HFF-Myc (cell line): Measurements from ENCODE around the gene HNRNPAB.
"Not testable (repeated sequence)": the region's sequence is repeated elsewhere in the genome, so short reads cannot be mapped to it uniquely, and the experiment has no call there.

Experiments
- DNase-seq: peaks from one replicate; pipeline ENCODE4 v3.0.0-alpha.2; 2011; ENCODE audit warnings: low read depth; ENCODE audit errors: extremely low read depth
- H3K4me3 ChIP-seq: replicated peaks from 2 replicates; pipeline ENCODE4 v1.5.1; 2011; ENCODE audit warnings: low read depth, mild to moderate bottlenecking, control low read depth, low read length
- TF ChIP-seq, protein P1 (sequence below): IDR thresholded peaks from 2 replicates; pipeline ENCODE4 v1.5.1; 2012; ENCODE audit warnings: mild to moderate bottlenecking, low read depth, low read length, control low read depth; ENCODE audit errors: missing control alignments

HNRNPAB gene

DNA sequence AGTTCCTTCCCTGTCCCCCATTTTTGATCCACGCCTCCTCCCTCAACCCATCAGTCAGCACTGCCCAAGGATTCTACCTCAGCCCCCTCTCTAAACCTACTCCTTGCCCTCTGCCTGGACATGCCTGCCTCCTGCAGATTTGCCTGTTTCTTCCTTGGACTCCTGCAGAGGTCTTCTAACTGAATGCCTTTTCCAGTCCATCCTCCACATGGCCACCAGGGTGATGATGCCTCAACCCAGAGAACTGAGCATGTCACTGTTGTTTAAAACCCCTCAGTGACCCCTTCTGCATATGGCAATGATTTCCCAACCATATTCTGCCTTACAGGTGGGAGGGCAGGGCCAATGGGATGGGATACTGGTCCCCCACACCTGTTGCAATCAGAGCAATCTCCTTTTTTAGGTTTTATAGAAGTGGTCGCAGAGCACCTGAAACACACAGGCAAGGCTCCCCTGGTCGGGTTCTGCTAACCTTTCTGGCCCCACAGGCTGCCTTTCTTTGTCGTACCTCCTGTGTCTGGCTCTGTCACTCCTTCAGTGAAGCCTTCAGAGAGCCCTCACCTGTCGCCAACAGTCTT, 19.0 kb downstream of the HNRNPAB start:
- DNase-seq = no peak
- H3K4me3 ChIP-seq = no peak overlapping the region
- TF ChIP-seq, protein P1, sequence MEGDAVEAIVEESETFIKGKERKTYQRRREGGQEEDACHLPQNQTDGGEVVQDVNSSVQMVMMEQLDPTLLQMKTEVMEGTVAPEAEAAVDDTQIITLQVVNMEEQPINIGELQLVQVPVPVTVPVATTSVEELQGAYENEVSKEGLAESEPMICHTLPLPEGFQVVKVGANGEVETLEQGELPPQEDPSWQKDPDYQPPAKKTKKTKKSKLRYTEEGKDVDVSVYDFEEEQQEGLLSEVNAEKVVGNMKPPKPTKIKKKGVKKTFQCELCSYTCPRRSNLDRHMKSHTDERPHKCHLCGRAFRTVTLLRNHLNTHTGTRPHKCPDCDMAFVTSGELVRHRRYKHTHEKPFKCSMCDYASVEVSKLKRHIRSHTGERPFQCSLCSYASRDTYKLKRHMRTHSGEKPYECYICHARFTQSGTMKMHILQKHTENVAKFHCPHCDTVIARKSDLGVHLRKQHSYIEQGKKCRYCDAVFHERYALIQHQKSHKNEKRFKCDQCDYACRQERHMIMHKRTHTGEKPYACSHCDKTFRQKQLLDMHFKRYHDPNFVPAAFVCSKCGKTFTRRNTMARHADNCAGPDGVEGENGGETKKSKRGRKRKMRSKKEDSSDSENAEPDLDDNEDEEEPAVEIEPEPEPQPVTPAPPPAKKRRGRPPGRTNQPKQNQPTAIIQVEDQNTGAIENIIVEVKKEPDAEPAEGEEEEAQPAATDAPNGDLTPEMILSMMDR = no peak

DNA sequence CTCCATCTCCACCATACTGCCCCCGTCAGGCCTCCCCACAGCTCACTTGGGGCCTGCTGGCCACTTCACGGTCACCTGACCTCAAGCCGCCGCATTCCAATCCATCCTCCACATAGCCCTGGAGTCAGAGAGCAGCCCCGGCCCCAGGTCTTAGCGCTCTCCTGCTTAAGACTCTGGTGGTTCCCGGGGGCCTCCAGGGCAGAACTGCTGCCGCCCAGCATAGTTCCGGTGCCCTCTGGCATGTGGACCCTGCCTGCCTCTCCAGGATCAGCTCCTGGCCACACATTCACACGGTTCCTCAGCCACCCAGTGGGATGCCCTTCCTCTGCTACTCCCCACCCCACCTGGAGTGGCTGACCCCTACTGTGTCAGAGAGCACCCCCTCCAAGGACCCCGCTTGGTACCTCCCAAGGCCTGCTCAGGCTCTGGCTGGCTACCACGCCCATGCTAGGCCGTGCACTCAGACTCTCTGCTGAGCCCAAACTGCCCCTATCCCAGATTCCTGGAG, 19.5 kb downstream of the HNRNPAB start:
- TF ChIP-seq, protein P1 = no peak
- H3K4me3 ChIP-seq = no peak overlapping the region
- no peak for DNase-seq

DNA sequence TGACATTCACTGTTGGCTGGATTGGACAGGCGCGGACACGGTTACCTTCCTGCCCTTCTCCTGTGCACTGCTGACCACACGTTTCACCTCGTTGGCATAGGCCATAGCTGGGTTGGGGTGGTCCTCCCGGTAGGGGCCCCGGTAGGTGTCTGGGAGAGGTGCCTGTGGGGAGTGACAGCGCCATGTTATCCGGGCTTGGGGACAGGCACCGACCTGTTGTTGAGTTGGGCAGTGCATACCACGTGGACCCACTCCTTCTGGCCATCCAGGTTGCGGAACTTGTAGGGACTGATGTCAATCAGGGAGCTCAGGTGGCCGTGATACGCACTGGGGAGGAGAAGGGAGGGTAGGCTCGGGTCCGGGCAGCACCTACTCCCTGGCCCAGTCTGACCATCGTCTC, 20.1 kb downstream of the HNRNPAB start:
- H3K4me3 ChIP-seq = no peak overlapping the region
- DNase-seq = no peak
- TF ChIP-seq, protein P1 = no peak

DNA sequence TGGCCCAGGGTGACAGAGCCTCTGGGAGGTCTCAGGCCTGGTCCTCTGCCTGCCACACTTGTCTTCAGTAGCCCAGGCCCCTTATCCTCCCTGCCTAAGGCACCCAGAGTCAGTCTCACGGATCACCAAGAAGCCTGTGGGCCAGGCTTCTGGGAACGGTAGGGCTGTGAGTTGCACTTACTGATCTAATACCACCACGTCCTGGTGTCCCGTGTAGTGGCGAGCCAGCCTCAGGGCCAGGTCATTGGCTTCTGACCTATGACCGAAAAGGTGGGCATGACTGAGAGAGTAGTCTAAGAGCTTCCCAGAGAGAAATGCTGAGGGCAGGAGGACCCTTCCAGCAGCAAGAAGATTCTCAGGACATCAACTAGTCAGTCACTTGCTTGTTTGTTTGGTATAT, 20.8 kb downstream of the HNRNPAB start:
- H3K4me3 ChIP-seq = no peak overlapping the region
- TF ChIP-seq, protein P1 = no peak
- DNase-seq = no peak

DNA sequence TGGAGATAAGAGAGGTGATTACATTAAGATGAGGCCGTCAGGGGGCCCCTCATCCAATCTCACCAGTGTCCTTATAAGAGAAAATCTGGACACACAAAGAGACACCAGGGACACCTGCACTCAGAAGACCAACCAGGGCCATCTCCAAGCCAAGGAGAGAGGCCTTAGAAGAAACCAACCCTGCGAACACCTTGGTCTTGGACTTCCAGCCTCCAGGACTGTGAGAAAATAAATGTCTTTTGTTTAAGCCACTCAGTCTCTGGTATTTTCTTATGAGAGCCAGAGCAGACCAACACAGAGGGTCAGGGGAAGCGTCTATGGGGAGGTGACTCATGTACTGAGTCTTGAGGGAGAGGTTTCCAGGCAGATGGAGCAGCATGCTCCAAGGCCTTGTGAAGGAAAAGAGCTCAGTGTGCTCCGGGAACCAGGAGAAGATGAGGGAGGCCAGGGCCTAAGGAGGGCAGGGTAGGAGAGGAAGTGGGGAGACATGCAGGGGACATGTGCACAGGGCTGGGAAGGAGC, 22.9 kb downstream of the HNRNPAB start:
- TF ChIP-seq, protein P1 = no peak
- DNase-seq = no peak
- H3K4me3 ChIP-seq = no peak overlapping the region

DNA sequence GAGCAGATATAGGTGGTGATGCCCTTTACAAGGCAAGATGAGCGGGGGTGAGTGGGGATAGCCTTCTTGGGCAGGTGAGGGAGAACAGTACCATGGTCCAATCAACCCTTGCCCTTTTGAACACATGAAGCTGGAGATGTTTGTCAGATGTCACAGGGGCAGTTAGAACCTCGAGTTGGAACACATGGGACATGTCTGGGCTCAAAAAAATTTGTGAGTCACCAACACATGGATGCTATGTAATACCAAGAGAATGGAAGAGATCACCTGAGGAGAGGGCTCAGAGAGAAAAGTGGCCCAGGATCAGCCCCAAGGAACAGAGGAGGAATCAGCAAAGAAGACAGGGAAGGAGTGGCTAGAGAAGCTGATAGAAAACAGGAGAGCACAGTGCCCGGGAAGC, 23.6 kb downstream of the HNRNPAB start:
- TF ChIP-seq, protein P1 = no peak
- no peak for DNase-seq
- no peak overlapping the region for H3K4me3 ChIP-seq

DNA sequence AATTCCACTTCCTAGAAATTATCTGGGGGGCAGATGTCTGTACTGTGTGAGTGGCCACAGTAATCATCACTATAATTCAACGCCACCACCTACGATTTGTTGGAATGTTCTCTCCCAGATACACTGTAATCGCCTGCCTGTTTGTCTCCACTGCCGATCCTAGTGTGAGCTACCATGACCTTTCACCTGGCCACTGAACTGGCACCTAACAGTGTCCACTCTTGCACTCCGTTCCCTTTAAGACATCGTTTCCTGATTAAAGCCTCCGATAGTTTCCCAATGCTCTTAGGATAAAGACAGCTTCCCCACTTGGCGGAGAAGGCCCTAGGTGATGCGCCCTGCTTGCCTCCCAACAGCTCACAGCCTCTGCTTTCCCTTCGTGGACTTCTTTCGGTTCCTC, 24.3 kb downstream of the HNRNPAB start:
- TF ChIP-seq, protein P1 = no peak
- no peak for DNase-seq
- no peak overlapping the region for H3K4me3 ChIP-seq

DNA sequence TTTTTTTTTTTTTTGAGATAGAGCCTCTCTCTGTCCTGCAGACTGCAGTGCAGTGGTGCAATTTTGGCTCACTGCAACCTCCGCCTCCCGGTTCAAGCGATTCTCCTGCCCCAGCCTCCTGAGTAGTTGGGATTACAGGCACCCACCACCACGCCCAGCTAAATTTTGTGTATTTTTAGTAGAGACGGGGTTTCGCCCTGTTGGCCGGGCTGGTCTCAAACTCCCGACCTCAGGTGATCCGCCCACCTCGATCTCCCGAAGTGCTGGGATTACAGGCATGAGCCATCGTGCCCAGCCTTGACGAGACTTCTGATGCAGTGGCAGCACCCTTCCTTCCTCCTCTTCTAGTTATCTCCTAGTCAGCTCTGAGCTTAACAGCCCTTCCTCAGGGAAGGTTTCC, 24.8 kb downstream of the HNRNPAB start:
- DNase-seq, H3K4me3 ChIP-seq: not testable (repeated sequence)
